Subcutaneous abdominal adipose tissue (tissue), 5 donors: ENCODE data around the gene ZRANB2.
A peak's percentile ranks its signal among the peaks of the same experiment; 100 is the strongest.

Experiments used
- H3K27ac ChIP-seq: one replicate; pipeline ENCODE4 v1.7.0; 2013; ENCODE audit warnings: low read depth, mild to moderate bottlenecking, inconsistent platforms, low read length, moderate library complexity
- H3K27me3 ChIP-seq, 5 donors: one replicate each; pipeline ENCODE4 v1.7.0; 2013; ENCODE audit warnings: low read length in 5 of 5, inconsistent platforms in 1 of 5; ENCODE audit not compliant: control insufficient read depth in 5 of 5, insufficient read depth in 4 of 5
- H3K36me3 ChIP-seq, 5 donors: one replicate each; pipeline ENCODE4 v1.7.0; 2013; ENCODE audit warnings: low read length in 5 of 5; ENCODE audit not compliant: control insufficient read depth in 5 of 5, insufficient read depth in 5 of 5
- H3K4me1 ChIP-seq, 5 donors: one replicate each; pipeline ENCODE4 v1.7.0; 2013; ENCODE audit warnings: low read length in 5 of 5, mild to moderate bottlenecking in 3 of 5, moderate library complexity in 1 of 5; ENCODE audit not compliant: control insufficient read depth in 5 of 5, insufficient read depth in 5 of 5
- H3K4me3 ChIP-seq, 5 donors: one replicate each; pipeline ENCODE4 v1.7.0; 2013; ENCODE audit warnings: low read length in 5 of 5, low read depth in 1 of 5
- H3K9ac ChIP-seq, 5 donors: one replicate each; pipeline ENCODE4 v1.7.0; 2013; ENCODE audit warnings: low read length in 5 of 5, mild to moderate bottlenecking in 4 of 5, moderate library complexity in 3 of 5
- H3K9me3 ChIP-seq, 5 donors: one replicate each; pipeline ENCODE4 v1.7.0; 2013; ENCODE audit warnings: low read length in 5 of 5; ENCODE audit not compliant: control insufficient read depth in 5 of 5
- donor health status: healthy.
- donor health status: healthy.
- donor health status: healthy.
- donor health status: healthy.
- donor health status: healthy.

ZRANB2 gene

GRCh38 chr1:71014178-71014579, 66.7 kb downstream of the ZRANB2 start:
- Histone ChIP-seq H3K4me3 (no peak overlapping the region), H3K9ac (no peak overlapping the region)

More at GRCh38 chr1:71014178-71014579, 66.7 kb downstream of the ZRANB2 start:
- no peaks in the 10 kb centered on the region for H3K9me3 ChIP-seq
- H3K27me3 ChIP-seq, result no peaks in the 10 kb centered on the region
- H3K4me1 ChIP-seq, result peaks cover 0 to 14% (median 7%) of the 10 kb centered on the region in 5 donors
- H3K27ac ChIP-seq, result peak overlapping the region; percentile 77
- peaks cover 0 to 30% (median 7%) of the 10 kb centered on the region in 5 donors for H3K36me3 ChIP-seq
